Measurements from ENCODE around the gene LRRC27.
"Not testable (repeated sequence)": the region's sequence is repeated elsewhere in the genome, so short reads cannot be mapped to it uniquely, and the experiment has no call there.

LRRC27 gene

GRCh38 chr10:132292287-132293200 lies 39.4 kb upstream of the LRRC27 start:
- TF ChIP-seq CTCF (IDR thresholded peaks at IDR 0.05; ENCODE audit: control extremely low read depth, extremely low read depth, low read depth, missing control alignments) = no peak
- ChIA-PET CTCF (no interaction called here), POLR2A (no interaction called here)
- no peak for DNase-seq (ENCODE audit: extremely low spot score)

- ChIA-PET CTCF (no interaction called here), POLR2A (no interaction called here)
- TF ChIP-seq CTCF (IDR thresholded peaks at IDR 0.05; ENCODE audit: control extremely low read depth, extremely low read depth, low read depth, missing control alignments) = no peak
- DNase-seq (ENCODE audit: extremely low spot score) = no peak
Measured at GRCh38 chr10:132293201-132293812, 38.7 kb upstream of the LRRC27 start.

GRCh38 chr10:132293813-132294520 lies 38.0 kb upstream of the LRRC27 start:
- no peak for TF ChIP-seq CTCF (IDR thresholded peaks at IDR 0.05; ENCODE audit: control extremely low read depth, extremely low read depth, low read depth, missing control alignments)
- ChIA-PET POLR2A (no interaction called here), CTCF (no interaction called here)
- DNase-seq (ENCODE audit: extremely low spot score) = no peak

GRCh38 chr10:132294561-132295318 lies 37.3 kb upstream of the LRRC27 start:
- CTCF ChIA-PET = interaction anchor here (1.0 kb wide), 1 partner anchor 9 kb away, joined by 4 read pairs; no protein-coding TSS in a partner anchor
- DNase-seq (ENCODE audit: extremely low spot score) = no peak
- POLR2A ChIA-PET = no interaction called here
- no peak for TF ChIP-seq CTCF (IDR thresholded peaks at IDR 0.05; ENCODE audit: control extremely low read depth, extremely low read depth, low read depth, missing control alignments)

- CTCF ChIA-PET = interaction anchor here (1.0 kb wide), 1 partner anchor 8 kb away, joined by 4 read pairs; no protein-coding TSS in a partner anchor
- DNase-seq (ENCODE audit: extremely low spot score); POLR2A ChIA-PET: not testable (repeated sequence)
Measured at GRCh38 chr10:132295481-132295880, 36.5 kb upstream of the LRRC27 start.

- TF ChIP-seq CTCF (IDR thresholded peaks at IDR 0.05; ENCODE audit: control extremely low read depth, extremely low read depth, low read depth, missing control alignments) = no peak
- ChIA-PET POLR2A (no interaction called here), CTCF (no interaction called here)
- DNase-seq (ENCODE audit: extremely low spot score) = no peak
Measured at GRCh38 chr10:132296666-132297443, 35.1 kb upstream of the LRRC27 start.

Data from GM10248 (cell line).